DMS 273 treated with DMSO at 0.1 percent for 48 hours (cell line): ENCODE results near the gene ZBTB7B.
"Not testable (repeated sequence)": the region's sequence is repeated elsewhere in the genome, so short reads cannot be mapped to it uniquely, and the experiment has no call there.

ENCODE experiments used
- DNase-seq: peaks from one replicate; lab custom pipeline; 2025; lab: John Stamatoyannopoulos, UW

Gene ZBTB7B

GRCh38 chr1:154968731-154969130 is 33.9 kb upstream of the ZBTB7B start:
- no peak for DNase-seq

- DNase-seq: no peak
Observed at GRCh38 chr1:154969246-154969645, 33.4 kb upstream of the ZBTB7B start.

- DNase-seq: no peak
Observed at GRCh38 chr1:154969860-154970452, 32.6 kb upstream of the ZBTB7B start.

GRCh38 chr1:154970631-154971340 is 31.8 kb upstream of the ZBTB7B start, which contains the start of gene SHC1:
Gene SHC1 (minus strand): TSS chr1:154970747. CDS start chr1:154970526, 221 bp downstream.
- DNase-seq: peak; percentile 23

GRCh38 chr1:154971341-154971998 is 31.1 kb upstream of the ZBTB7B start:
- DNase-seq: no peak

- DNase-seq: no peak
Observed at GRCh38 chr1:154972213-154972516, 30.4 kb upstream of the ZBTB7B start.

GRCh38 chr1:154972517-154973343 is 29.9 kb upstream of the ZBTB7B start:
- DNase-seq: no peak

- peak; percentile 84 for DNase-seq
Observed at GRCh38 chr1:154973344-154974101, 29.1 kb upstream of the ZBTB7B start.

- DNase-seq: peak; percentile 100
Observed at GRCh38 chr1:154974102-154974807, 28.3 kb upstream of the ZBTB7B start, which contains the start of gene CKS1B. Gene CKS1B (plus strand): TSS chr1:154974681. CDS start chr1:154974746, 65 bp downstream.

- DNase-seq: peak; percentile 96
Observed at GRCh38 chr1:154974808-154975408, 27.7 kb upstream of the ZBTB7B start.

- DNase-seq: no peak
Observed at GRCh38 chr1:154975409-154976059, 27.1 kb upstream of the ZBTB7B start.

- DNase-seq: not testable (repeated sequence)
Observed at GRCh38 chr1:154977762-154978161, 24.8 kb upstream of the ZBTB7B start.

GRCh38 chr1:154978360-154978759 is 24.2 kb upstream of the ZBTB7B start:
- no peak for DNase-seq

GRCh38 chr1:154982341-154982740 is 20.3 kb upstream of the ZBTB7B start:
- DNase-seq: no peak

GRCh38 chr1:154982897-154983648 is 19.5 kb upstream of the ZBTB7B start, which contains the start of gene FLAD1:
Gene FLAD1 (plus strand): TSS chr1:154983344. CDS start chr1:154983695, 351 bp downstream.
- peak; percentile 99 for DNase-seq

GRCh38 chr1:154983776-154984466 is 18.7 kb upstream of the ZBTB7B start:
- DNase-seq: no peak

GRCh38 chr1:154986736-154987135 is 15.9 kb upstream of the ZBTB7B start:
- DNase-seq: not testable (repeated sequence)

- no peak for DNase-seq
Observed at GRCh38 chr1:154987326-154987725, 15.3 kb upstream of the ZBTB7B start.
